PC-9 (cell line): ENCODE measurements around the gene SHISAL1.

Source experiments
- EZH2 ChIP-seq: fragments of 200-600 bp; sonication (generic); IDR thresholded peaks from 2 replicates; pipeline ENCODE4 v1.8.0; 2017; ENCODE audit warnings: antibody characterized with exemption, low read depth
- TF ChIP-seq, protein P1 (sequence below): fragments of 200-600 bp; sonication (generic); conservative IDR thresholded peaks from 2 replicates; pipeline ENCODE4 v1.6.1; 2017; ENCODE audit warnings: mixed run types, antibody characterized with exemption, mild to moderate bottlenecking, moderate library complexity

DNA sequence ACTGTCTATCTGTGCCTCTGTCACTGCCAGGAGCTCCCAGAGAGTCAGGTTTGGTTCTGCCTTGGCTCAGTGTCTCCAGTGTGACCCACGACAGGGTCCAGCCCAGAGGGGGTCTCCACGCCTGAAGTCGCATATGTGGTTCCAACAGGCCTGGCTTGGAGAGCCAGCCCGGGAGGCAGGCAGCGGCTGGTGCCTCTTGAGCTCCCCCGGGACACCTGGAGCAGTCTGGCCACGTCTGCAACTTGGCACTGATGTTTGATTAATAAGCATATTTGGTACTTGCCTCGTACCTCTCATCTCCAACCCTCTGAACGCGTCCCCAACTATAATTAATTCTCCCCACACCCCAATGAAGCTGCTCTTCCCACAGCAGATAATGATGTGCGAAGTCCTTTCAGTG, 31.7 kb upstream of the SHISAL1 start:
- TF ChIP-seq, protein P1, sequence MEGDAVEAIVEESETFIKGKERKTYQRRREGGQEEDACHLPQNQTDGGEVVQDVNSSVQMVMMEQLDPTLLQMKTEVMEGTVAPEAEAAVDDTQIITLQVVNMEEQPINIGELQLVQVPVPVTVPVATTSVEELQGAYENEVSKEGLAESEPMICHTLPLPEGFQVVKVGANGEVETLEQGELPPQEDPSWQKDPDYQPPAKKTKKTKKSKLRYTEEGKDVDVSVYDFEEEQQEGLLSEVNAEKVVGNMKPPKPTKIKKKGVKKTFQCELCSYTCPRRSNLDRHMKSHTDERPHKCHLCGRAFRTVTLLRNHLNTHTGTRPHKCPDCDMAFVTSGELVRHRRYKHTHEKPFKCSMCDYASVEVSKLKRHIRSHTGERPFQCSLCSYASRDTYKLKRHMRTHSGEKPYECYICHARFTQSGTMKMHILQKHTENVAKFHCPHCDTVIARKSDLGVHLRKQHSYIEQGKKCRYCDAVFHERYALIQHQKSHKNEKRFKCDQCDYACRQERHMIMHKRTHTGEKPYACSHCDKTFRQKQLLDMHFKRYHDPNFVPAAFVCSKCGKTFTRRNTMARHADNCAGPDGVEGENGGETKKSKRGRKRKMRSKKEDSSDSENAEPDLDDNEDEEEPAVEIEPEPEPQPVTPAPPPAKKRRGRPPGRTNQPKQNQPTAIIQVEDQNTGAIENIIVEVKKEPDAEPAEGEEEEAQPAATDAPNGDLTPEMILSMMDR, result no peak
- TF ChIP-seq EZH2, result no peak
